PFSK-1 (cell line): ENCODE measurements around the gene CD276.

Experiments used
- FOXP2 ChIP-seq: optimal IDR thresholded peaks from 2 replicates; pipeline ENCODE3; 2011; ENCODE audit warnings: borderline replicate concordance, control low read depth, inconsistent platforms; ENCODE audit not compliant: insufficient read depth; ENCODE audit errors: extremely low read length, extremely low read depth
- POLR2AphosphoS5 ChIP-seq: IDR thresholded peaks from 2 replicates; pipeline ENCODE4 v1.6.1; 2012; ENCODE audit warnings: low read depth, mild to moderate bottlenecking, control low read depth, low read length, moderate library complexity
- REST ChIP-seq, 2 experiments: IDR thresholded peaks; 2 replicates each; pipeline versions ENCODE4 v1.6.1 to v1.8.0; 2011 to 2012; ENCODE audit warnings: low read depth in 2 of 2, low read length in 2 of 2, control low read depth in 1 of 2, inconsistent platforms in 1 of 2, mild to moderate bottlenecking in 1 of 2, moderate library complexity in 1 of 2; ENCODE audit not compliant: insufficient read depth in 1 of 2

- TF ChIP-seq POLR2AphosphoS5 (no peak), REST (IDR thresholded peaks at IDR 0.05; ENCODE audit: insufficient read depth in 1 of 2, low read depth in 2 of 2, low read length in 2 of 2) (no peak), FOXP2 (no peak)
Observed at GRCh38 chr15:73716417-73716816, 32.2 kb downstream of the CD276 start.
